HEK293 (cell line): Measurements from ENCODE around the gene RAMAC.
A peak's percentile ranks its signal among the peaks of the same experiment; 100 is the strongest.

Experiments used
- TCF7L2 ChIP-seq: IDR thresholded peaks from 2 replicates; pipeline ENCODE4 v1.6.1; 2011; ENCODE audit warnings: low read depth, mild to moderate bottlenecking, inconsistent platforms, low read length, moderate library complexity, borderline replicate concordance
- ZFHX2 ChIP-seq: fragments of 450-650 bp; formaldehyde crosslinking; conservative IDR thresholded peaks from 2 replicates; pipeline ENCODE4 v1.5.1; 2016; ENCODE audit warnings: missing biosample characterization, missing genetic modification characterization
- ZNF121 ChIP-seq: fragments of 450-650 bp; formaldehyde crosslinking; IDR thresholded peaks from 2 replicates; pipeline ENCODE4 v1.5.1; 2016; ENCODE audit warnings: missing biosample characterization, missing genetic modification characterization
- ZNF274 ChIP-seq, 2 experiments: fragments of 200-500 bp in 1 of 2; fragments of 450-650 bp in 1 of 2; sonication (Bioruptor generic) in 1 of 2; formaldehyde crosslinking in 1 of 2; IDR thresholded peaks; 2 replicates each; pipeline versions ENCODE4 v1.5.1 to v1.6.1; 2014 to 2016; ENCODE audit warnings: borderline replicate concordance in 1 of 2, inconsistent platforms in 1 of 2, low read length in 1 of 2, missing biosample characterization in 1 of 2, missing genetic modification characterization in 1 of 2
- ZNF341 ChIP-seq: fragments of 450-650 bp; formaldehyde crosslinking; IDR thresholded peaks from 2 replicates; pipeline ENCODE4; 2016; ENCODE audit warnings: low read depth, missing biosample characterization, missing genetic modification characterization
- ZNF521 ChIP-seq: fragments of 450-650 bp; formaldehyde crosslinking; IDR thresholded peaks from 2 replicates; pipeline ENCODE4 v1.5.1; 2017; ENCODE audit warnings: missing biosample characterization, mild to moderate bottlenecking, missing genetic modification characterization
- ZNF555 ChIP-seq: fragments of 450-650 bp; formaldehyde crosslinking; conservative IDR thresholded peaks from 2 replicates; pipeline ENCODE4 v1.5.1; 2017; ENCODE audit warnings: missing biosample characterization, mild to moderate bottlenecking, missing genetic modification characterization, inconsistent platforms
- ZNF785 ChIP-seq: fragments of 450-650 bp; formaldehyde crosslinking; IDR thresholded peaks from 2 replicates; pipeline ENCODE4 v1.5.1; 2016; ENCODE audit warnings: missing biosample characterization, missing genetic modification characterization
- TF ChIP-seq, protein P1 (sequence below): fragments of 450-650 bp; formaldehyde crosslinking; IDR thresholded peaks from 2 replicates; pipeline ENCODE4 v1.5.1; 2016; ENCODE audit warnings: missing biosample characterization, missing genetic modification characterization, low read depth
- TF ChIP-seq, protein P2 (sequence below): fragments of 450-650 bp; formaldehyde crosslinking; IDR thresholded peaks from 2 replicates; pipeline ENCODE4 v1.5.1; 2016; ENCODE audit warnings: missing biosample characterization, missing genetic modification characterization
- TF ChIP-seq, protein P3 (sequence below): fragments of 450-650 bp; IDR thresholded peaks from 2 replicates; pipeline ENCODE4 v1.5.1; 2018; ENCODE audit warnings: missing biosample characterization, missing genetic modification characterization

DNA sequence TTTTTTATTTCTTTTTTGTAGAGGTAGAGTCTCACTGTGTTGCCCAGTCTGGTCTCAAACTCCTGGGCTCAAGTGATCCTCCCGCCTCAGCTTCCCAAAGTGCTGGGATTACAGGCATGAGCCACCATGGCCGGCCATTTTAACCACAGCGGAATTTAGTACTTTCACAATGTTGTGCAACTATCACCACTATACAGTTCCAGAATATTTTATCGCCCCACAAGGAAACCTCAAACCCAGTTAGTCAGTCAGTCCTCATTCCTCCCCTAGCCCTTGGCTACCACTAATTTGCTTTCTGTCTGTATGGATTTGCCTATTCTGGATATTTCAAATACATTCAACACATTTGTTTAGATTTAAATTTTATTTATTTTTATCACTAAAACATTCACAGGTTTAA is 17.9 kb upstream of the RAMAC start:
- TF ChIP-seq ZFHX2 (no peak), TCF7L2 (no peak), ZNF521 (no peak), ZNF341 (tag by site-specific recombination) (no peak), ZNF121 (peak; percentile 50; the same call in 1 of the 2 replicates), ZNF785 (tag by site-specific recombination) (no peak), ZNF555 (tag by site-specific recombination) (no peak), ZNF274 (IDR thresholded peaks at IDR 0.05; ENCODE audit: low read length) (no peak), ZNF274 (tag by site-specific recombination; IDR thresholded peaks at IDR 0.05; ENCODE audit: borderline replicate concordance) (no peak)
- TF ChIP-seq, protein P1, sequence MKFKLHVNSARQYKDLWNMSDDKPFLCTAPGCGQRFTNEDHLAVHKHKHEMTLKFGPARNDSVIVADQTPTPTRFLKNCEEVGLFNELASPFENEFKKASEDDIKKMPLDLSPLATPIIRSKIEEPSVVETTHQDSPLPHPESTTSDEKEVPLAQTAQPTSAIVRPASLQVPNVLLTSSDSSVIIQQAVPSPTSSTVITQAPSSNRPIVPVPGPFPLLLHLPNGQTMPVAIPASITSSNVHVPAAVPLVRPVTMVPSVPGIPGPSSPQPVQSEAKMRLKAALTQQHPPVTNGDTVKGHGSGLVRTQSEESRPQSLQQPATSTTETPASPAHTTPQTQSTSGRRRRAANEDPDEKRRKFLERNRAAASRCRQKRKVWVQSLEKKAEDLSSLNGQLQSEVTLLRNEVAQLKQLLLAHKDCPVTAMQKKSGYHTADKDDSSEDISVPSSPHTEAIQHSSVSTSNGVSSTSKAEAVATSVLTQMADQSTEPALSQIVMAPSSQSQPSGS (tag by site-specific recombination): no peak
- TF ChIP-seq, protein P2, sequence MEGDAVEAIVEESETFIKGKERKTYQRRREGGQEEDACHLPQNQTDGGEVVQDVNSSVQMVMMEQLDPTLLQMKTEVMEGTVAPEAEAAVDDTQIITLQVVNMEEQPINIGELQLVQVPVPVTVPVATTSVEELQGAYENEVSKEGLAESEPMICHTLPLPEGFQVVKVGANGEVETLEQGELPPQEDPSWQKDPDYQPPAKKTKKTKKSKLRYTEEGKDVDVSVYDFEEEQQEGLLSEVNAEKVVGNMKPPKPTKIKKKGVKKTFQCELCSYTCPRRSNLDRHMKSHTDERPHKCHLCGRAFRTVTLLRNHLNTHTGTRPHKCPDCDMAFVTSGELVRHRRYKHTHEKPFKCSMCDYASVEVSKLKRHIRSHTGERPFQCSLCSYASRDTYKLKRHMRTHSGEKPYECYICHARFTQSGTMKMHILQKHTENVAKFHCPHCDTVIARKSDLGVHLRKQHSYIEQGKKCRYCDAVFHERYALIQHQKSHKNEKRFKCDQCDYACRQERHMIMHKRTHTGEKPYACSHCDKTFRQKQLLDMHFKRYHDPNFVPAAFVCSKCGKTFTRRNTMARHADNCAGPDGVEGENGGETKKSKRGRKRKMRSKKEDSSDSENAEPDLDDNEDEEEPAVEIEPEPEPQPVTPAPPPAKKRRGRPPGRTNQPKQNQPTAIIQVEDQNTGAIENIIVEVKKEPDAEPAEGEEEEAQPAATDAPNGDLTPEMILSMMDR (tag by site-specific recombination): no peak
- TF ChIP-seq, protein P3, sequence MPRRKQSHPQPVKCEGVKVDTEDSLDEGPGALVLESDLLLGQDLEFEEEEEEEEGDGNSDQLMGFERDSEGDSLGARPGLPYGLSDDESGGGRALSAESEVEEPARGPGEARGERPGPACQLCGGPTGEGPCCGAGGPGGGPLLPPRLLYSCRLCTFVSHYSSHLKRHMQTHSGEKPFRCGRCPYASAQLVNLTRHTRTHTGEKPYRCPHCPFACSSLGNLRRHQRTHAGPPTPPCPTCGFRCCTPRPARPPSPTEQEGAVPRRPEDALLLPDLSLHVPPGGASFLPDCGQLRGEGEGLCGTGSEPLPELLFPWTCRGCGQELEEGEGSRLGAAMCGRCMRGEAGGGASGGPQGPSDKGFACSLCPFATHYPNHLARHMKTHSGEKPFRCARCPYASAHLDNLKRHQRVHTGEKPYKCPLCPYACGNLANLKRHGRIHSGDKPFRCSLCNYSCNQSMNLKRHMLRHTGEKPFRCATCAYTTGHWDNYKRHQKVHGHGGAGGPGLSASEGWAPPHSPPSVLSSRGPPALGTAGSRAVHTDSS (tag by site-specific recombination): no peak
